Measurements from ENCODE around the gene PFN3.

The PFN3 gene

DNA sequence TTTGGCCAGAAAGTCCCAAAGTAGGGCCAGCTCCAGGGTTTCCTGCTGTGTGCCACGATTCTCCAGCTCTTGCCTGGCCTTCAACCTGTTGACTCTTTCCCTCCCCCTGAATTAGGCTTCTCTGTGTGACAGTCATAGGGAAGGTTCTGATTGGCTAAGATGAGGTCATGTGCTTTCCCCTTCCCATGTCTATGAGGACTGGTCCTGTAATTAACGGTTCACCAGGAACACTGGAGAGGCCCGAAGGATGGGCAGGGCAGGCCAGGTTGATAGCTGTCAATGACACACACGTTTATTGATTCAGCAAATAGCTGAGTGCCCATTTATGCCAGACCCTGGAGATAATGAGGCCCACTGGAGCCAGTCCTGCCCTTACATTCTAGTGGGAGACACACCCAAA is 37.2 kb upstream of the PFN3 start:
- no peak for DNase-seq (ENCODE audit: low spot score)

DNA sequence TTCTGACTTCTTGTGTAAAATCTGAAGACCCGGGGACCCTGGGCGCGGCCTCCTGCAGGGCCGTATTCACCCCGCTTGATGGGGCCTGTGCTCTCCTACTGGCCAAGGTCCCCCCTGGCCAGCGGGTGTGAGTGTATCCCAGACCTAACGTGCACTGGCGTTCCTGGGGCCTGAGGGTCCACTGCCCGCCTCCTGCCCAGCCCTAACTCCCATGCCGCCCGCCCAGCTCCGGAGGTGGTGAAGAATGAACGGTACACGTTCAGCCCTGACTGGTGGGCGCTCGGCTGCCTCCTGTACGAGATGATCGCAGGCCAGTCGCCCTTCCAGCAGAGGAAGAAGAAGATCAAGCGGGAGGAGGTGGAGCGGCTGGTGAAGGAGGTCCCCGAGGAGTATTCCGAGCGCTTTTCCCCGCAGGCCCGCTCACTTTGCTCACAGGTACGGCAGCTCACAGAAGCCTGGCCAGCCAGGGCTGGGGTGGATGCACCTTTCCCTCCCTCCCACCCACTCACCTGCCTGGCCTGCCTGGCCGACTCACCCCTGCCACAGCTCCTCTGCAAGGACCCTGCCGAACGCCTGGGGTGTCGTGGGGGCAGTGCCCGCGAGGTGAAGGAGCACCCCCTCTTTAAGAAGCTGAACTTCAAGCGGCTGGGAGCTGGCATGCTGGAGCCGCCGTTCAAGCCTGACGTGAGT is 35.5 kb upstream of the PFN3 start:
- no peak for DNase-seq (ENCODE audit: low spot score)

- DNase-seq (ENCODE audit: low spot score) = no peak
Measured at GRCh38 chr5:177434942-177435738, 34.7 kb upstream of the PFN3 start.

- no peak for DNase-seq (ENCODE audit: low spot score)
Measured at GRCh38 chr5:177434437-177434836, 34.0 kb upstream of the PFN3 start.

- no peak for DNase-seq (ENCODE audit: low spot score)
Measured at GRCh38 chr5:177433658-177434217, 33.3 kb upstream of the PFN3 start.

GRCh38 chr5:177432839-177433657 is 32.6 kb upstream of the PFN3 start:
- DNase-seq (ENCODE audit: low spot score) = no peak

GRCh38 chr5:177432143-177432838 is 31.8 kb upstream of the PFN3 start:
- DNase-seq (ENCODE audit: low spot score) = no peak

DNA sequence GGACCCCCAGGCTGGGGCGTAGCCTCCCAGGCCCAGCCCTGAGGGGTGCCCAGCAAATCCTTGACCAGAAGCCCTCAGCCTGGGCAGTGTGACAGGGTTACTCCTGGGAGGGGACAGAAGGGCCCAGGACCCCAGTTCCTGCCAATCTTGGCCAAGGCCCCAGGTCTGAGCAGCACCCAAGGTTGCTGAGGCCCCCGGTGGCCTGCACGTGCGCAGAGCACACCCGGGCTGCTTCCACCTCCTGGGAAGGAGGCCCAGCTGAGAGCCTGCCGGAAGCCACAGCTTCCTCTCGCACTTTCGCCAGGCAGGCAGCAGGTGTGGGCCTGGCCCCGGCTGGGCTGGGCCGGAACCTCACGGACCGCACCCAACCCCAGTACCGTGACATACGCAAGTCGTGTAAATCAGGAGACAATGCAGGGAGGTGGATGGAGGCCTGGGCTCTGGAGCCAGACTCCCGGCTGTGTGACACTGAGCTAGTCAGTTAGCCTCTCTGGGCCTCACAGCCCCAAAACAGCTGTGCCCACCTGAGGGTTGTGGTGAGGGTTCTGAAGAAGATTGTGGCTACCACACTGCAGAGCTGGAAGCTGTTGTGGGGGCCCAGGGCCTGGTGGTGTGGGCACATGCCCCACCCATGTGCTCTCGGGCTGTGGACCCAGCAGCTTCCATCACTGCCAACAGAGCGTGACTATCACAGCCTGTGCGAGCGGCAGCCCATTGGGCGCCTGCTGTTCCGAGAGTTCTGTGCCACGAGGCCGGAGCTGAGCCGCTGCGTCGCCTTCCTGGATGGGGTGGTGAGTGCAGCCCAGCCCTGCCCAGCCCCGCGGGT is 31.1 kb upstream of the PFN3 start:
- DNase-seq (ENCODE audit: low spot score) = no peak

DNA sequence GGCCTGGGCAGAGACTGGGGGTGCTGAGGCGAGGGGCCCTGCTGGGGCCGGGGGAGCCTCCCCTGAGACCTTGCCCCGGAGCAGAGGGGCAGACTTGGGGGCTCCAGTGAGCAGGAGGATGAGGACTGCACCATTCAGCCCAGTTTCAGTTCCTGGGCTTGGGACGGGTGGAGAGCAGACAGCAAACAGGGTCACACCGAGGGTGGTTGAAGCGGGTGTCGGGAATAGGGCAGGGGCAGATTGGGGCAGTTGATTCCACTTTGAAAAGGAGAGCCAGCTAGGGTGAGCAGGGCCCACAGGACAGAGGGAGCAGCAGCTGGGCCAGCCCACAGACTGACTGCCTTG is 30.5 kb upstream of the PFN3 start:
- DNase-seq (ENCODE audit: low spot score) = no peak

DNA sequence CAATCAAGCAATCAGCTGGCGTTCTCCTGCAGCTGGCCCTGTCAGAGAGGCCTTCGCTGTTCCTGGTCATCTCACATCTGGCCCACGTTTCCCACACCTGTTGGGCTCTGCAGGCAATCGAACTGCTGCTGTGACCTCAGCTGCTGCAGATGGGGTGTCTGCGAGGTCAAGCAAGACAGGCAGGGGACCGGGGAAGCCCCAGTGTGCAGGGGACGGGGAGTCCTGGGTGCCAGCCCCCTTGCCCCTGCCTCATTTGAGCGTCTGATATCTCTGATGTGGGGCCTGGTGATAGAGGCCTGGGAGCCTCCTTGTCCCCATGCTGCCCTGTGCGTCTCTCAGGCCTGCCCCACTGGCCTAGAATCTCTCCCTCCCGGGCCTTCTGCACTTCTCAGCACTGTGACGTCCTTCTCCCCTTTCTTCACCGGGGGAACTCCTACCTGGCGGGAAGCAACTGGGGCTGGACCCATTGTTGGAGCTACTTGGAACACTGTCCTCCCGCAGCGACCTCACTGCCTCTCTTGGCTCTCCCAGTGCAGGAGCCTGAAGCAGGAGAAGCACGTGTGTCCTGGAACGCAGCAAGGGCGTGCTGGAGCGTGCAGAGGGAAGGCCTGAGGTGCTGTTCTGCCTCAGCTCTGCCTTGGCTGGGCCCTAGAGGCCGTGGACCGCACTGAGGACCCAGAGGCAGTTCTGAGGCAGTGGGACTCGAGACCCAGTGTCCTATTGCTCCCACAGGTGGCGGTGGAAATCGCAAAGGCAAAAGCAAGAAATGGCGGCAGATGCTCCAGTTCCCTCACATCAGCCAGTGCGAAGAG is 29.9 kb upstream of the PFN3 start:
- no peak for DNase-seq (ENCODE audit: low spot score)

- DNase-seq (ENCODE audit: low spot score) = peak; percentile 55
Measured at GRCh38 chr5:177429248-177430040, 29.0 kb upstream of the PFN3 start.

DNA sequence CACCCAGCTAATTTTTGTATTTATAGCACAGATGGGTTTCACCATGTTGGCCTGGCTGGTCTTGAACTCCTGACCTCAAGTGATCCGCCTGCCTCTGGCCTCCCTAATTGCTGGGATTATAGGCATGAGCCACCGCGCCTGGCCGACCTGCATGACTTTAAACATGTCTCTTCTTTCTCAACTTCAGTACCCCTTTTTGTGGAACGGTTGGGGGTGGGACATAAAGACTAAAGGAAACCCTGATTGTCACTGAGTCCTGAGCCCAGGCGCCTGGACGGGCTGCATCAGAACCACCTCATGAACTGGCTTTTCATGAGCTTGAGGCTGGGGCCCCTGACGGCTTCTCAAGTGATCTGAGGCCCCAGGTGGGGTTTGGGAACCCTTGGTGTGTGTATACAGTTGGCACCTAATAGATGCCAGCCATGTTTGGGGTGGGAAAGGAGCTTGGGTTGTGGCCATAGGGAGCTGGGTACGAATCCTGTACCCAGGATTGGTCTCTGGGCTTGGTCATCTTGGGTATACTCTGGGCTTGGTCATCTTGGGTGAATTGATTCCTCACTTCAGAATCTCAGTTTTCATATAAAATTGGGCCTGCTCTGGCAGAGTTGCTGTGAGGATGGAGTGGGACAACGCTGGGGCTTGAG is 28.2 kb upstream of the PFN3 start:
- DNase-seq (ENCODE audit: low spot score) = no peak

DNA sequence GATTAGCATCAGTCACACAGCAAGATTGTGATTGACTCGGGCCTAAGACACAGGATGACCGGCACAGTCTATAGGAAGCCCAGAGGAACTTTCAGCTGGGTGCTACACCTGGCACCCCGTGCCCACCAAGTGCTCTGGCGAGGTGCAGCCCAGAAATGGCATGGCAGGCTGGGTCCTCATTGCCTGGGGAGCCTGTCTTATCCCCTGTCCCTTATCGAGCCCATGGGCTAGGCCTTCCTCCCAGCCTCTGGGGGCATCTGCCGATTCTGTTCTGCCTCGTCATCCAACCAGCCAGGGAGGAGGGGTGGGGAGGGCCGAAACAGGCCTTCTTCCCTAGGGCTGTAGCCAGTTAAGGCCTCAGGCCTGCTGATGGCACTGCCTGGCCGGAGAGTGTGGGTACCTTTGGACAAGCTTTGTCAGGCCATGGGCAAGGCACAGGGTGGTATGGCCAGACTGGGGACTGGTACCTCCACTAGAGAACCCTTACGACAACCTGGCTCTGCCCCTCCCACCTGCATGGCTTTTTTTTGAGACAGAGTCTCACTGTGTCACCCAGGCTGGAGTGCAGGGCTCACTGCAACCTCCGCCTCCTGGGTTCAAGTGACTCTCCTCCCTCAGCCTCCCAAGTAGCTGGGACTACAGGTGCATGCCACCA is 27.6 kb upstream of the PFN3 start:
- DNase-seq (ENCODE audit: low spot score) = no peak

- DNase-seq (ENCODE audit: low spot score) = no peak
Measured at GRCh38 chr5:177427211-177427822, 26.9 kb upstream of the PFN3 start.

DNA sequence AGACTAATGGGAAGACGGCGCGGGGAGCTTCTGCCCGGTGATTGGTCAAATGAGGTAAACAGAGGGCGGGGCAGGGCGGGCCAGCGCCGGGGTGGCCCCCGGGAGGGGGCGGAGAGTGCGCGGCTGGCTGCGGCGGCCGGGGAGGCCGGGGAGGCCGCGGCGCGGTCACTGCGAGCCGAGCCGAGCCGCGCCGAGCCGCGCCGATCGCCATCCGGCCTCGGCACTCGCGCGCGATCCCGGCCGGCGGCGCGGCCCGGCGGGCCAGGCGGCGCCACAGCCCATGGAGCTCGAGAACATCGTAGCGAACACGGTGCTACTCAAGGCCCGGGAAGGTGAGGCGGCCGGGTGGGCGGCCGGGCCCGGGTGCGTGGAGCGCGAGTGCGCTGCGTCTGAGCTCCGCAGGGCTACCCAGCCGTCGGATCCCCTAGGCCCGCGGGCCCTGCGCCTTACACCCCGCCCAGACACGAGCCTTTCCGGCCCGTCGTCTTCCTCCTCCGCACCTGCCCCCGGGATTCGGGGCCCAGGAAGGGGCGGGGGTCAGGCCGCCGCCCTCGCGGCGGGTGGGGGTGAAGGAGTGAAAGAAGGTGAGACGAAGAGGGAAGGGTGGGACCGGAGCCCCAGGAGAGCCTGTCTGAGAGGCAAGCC is 26.2 kb upstream of the PFN3 start, which contains the start of gene GRK6:
Gene GRK6, plus strand, starts transcription at position 111 of the 645 bp plus-strand sequence. Its CDS starts 170 bp downstream, at position 281.
- DNase-seq (ENCODE audit: low spot score) = no peak

DNA sequence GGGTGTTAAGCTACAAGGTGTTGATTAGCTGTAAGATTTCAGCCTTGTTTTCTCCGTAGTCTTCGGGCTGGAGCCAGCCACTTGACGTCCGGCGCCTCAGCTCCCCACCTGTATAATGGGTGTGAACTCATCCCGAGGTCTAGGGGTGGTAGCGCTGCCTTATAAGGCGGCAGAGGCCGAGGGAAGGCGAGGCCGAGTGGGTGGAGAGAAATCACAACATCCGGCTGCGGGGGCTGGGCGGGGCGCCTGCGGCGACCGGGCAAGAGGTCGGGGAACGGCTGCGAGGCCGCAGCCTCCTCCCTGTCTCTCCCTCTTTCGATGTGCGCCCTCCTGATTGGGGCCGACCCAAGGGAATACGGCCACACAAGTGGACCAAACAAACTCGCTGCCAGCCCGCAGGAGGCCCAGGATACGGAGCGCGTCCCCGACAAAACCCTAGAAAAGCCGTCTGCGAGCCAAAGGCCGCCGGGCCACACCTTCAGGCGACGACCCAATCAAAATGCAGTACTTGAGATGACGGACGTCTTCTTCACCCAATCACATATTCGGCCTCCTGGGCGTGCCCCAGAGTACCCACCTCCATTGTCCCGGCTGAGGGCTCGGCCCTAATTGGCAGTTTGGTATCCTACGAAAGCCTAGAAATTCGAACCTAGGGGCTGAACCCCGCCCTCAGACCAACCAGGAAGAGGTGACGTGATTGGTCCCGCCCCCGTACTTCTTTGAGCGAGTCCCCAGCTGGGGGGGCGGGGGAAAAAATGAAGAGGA is 25.5 kb upstream of the PFN3 start:
- DNase-seq (ENCODE audit: low spot score) = peak; percentile 100
